Gastroesophageal sphincter (tissue), 3 donors: ENCODE measurements around the gene CCDC88C.

Experiments
- EP300 ChIP-seq: sonication (generic); formaldehyde crosslinking; IDR thresholded peaks from one replicate; pipeline ENCODE4 v1.6.1; 2017; ENCODE audit warnings: antibody characterized with exemption, mild to moderate bottlenecking
- POLR2A ChIP-seq, 2 donors: fragments of 450-650 bp; IDR thresholded peaks; one replicate each; pipeline ENCODE4 v1.6.1; 2017; ENCODE audit warnings: antibody characterized with exemption in 2 of 2, mild to moderate bottlenecking in 2 of 2, moderate library complexity in 1 of 2
- POLR2AphosphoS5 ChIP-seq: sonication (generic); formaldehyde crosslinking; IDR thresholded peaks from one replicate; pipeline ENCODE4 v1.6.1; 2017; ENCODE audit warnings: antibody characterized with exemption
- TF ChIP-seq, protein P1 (sequence below), 4 experiments: fragments of 200-600 bp in 2 of 4; fragments of 450-650 bp in 2 of 4; sonication (generic) in 1 of 4; IDR thresholded peaks; one replicate each; pipeline ENCODE4 v1.5.1; 2017 to 2019; ENCODE audit warnings: antibody characterized with exemption in 4 of 4, mild to moderate bottlenecking in 2 of 4, moderate library complexity in 2 of 4

DNA sequence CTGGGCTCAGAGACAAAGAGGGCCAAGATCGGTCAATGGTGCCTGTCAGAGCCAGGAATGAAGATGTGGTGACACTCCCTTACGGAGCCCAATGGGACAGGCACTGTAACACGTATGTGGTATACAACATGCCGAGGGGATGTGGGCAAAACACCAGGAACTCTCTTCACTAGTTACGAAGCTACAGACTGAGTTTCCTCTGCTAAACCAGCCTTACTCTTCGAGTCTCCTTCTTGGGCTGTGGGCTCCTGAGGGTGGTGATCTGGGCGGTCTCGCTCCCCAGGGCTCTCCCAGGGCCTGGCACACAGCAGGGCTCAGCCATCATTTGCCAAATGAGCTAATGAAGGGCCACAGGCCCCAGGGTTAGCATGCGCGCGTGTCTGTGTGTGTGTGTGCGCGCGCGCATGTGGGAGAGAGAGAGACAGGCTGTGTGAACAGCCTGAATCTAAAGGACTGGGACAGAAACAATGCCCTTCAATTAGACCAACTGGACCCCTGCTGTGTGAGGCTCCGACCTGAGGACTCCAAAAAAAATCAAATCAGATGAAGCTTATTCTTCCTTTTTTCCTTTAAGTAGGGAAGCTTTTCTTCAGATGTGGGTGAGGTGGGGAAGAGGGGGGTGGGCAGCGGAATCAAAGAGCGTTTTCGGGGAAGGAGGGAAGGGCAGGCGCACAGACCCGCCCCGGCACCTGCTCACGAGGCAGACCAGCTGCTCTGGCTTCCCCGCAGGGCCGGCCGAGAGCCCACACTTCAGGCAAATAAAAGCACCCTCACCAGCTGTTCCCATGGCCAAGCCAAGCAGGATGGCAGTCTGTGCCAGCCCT lies 42.5 kb downstream of the CCDC88C start:
- TF ChIP-seq, protein P1, sequence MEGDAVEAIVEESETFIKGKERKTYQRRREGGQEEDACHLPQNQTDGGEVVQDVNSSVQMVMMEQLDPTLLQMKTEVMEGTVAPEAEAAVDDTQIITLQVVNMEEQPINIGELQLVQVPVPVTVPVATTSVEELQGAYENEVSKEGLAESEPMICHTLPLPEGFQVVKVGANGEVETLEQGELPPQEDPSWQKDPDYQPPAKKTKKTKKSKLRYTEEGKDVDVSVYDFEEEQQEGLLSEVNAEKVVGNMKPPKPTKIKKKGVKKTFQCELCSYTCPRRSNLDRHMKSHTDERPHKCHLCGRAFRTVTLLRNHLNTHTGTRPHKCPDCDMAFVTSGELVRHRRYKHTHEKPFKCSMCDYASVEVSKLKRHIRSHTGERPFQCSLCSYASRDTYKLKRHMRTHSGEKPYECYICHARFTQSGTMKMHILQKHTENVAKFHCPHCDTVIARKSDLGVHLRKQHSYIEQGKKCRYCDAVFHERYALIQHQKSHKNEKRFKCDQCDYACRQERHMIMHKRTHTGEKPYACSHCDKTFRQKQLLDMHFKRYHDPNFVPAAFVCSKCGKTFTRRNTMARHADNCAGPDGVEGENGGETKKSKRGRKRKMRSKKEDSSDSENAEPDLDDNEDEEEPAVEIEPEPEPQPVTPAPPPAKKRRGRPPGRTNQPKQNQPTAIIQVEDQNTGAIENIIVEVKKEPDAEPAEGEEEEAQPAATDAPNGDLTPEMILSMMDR (IDR thresholded peaks at IDR 0.05): no peak
- no peak for TF ChIP-seq POLR2AphosphoS5
- TF ChIP-seq POLR2A (IDR thresholded peaks at IDR 0.05): no peak
- no peak for TF ChIP-seq EP300
